T-helper 2 cell treated with Interferon-gamma antibody and Interleukin-4, amounts not matched to agents 5 μg/mL and 100 μg/mL, for 36 hours (primary cell): ENCODE data around the gene TPPP3.

ENCODE experiments used
- DNase-seq: peaks from one replicate; pipeline ENCODE4 v3.0.0; 2021; ENCODE audit warnings: low spot score
- H3K27ac Mint-ChIP-seq: one replicate; pipeline ENCODE4 v1.8.0; 2021; ENCODE audit warnings: mild to moderate bottlenecking, mixed read lengths
- H3K27me3 Mint-ChIP-seq: one replicate; pipeline ENCODE4 v1.8.0; 2021; ENCODE audit warnings: low read depth, mixed read lengths
- H3K36me3 Mint-ChIP-seq: one replicate; pipeline ENCODE4 v1.8.0; 2021; ENCODE audit warnings: low read depth, mixed read lengths
- H3K4me1 Mint-ChIP-seq: one replicate; pipeline ENCODE4 v1.8.0; 2021; ENCODE audit warnings: low read depth, mixed read lengths
- H3K4me3 Mint-ChIP-seq: one replicate; pipeline ENCODE4 v1.8.0; 2022; ENCODE audit warnings: mild to moderate bottlenecking, moderate library complexity, mixed read lengths
- H3K9me3 Mint-ChIP-seq: one replicate; pipeline ENCODE4 v1.8.0; 2021; ENCODE audit warnings: mixed read lengths

The TPPP3 gene

GRCh38 chr16:67394155-67395104 is 1.1 kb upstream of the TPPP3 start:
- peaks cover 36% of the 10 kb centered on the region for H3K27me3 Mint-ChIP-seq
- no peaks in the 10 kb centered on the region for H3K36me3 Mint-ChIP-seq
- DNase-seq = no peak
- H3K9me3 Mint-ChIP-seq = no peaks in the 10 kb centered on the region
- H3K4me1 Mint-ChIP-seq = peaks cover 4% of the 10 kb centered on the region
- no peak overlapping the region for H3K27ac Mint-ChIP-seq
- H3K4me3 Mint-ChIP-seq = peak overlapping the region; percentile 36

DNA sequence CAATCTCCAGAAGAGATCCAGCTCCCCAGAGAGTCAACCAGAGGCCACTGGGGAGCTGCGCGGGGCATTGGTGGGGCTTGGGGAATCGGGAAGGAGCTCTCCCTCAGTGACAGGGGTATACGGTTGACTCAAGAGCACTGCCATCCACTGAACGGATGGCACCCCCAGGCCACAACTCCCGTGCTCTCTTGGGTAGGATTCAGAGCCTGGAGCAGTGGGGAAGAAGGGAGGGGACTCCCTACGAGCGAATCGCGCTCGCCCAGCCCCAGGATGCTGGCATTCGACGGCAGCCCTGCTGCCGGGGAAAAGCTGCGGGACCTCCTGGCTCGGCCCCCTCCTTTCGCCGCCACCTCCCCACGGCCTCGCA is 473 bp upstream of the TPPP3 start:
- no peaks in the 10 kb centered on the region for H3K36me3 Mint-ChIP-seq
- H3K4me1 Mint-ChIP-seq = peaks cover 4% of the 10 kb centered on the region
- H3K27ac Mint-ChIP-seq = no peak overlapping the region
- DNase-seq = no peak
- H3K4me3 Mint-ChIP-seq = peak overlapping the region; percentile 36
- peaks cover 36% of the 10 kb centered on the region for H3K27me3 Mint-ChIP-seq
- no peaks in the 10 kb centered on the region for H3K9me3 Mint-ChIP-seq

GRCh38 chr16:67392301-67393059 is 818 bp downstream of the TPPP3 start:
- Mint-ChIP-seq H3K27ac (no peak overlapping the region), H3K36me3 (no peaks in the 10 kb centered on the region), H3K4me3 (no peak overlapping the region)

DNA sequence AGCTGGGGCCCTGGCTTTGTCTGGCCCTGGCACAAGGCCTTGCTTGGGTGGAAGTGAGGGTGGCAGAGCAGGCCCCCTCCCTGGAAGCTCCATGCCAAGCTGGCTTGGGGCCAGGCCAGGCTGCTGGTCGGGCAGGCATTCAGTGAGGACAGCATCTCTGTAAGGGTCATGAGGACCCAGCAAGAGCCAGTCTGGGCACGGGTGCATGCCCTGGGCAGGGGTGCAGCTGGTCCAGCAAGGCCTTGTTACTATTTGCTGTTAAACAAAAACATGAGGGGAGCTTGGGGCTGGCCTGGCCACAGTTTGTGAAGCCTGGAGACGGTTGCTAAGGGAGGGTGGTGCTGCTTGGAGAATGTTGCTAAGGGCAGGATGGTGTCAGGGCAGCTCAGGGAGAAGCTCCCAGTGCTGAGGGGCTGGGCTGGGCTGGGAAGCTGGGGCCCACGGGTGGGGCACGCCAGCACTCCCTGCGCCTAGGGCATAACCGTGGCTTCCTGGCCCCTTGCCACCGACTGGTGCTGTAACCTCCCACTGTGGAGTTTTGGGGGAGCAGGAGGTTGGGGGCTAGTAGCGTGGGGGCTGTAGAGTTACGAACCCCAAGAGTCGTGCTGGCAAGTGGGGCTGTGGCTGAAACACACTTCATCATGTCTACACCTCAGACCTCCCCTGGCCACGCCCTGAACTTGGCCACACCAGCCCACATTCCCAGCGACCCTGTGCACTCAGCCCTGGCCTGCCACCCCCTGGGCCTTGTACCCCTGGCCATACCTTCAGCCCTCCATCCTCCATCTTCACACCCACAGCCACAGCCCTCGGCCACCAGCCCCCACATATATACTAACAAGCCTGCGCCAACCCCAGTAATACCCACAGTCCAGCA is 1.6 kb downstream of the TPPP3 start:
- no peak for DNase-seq
- Mint-ChIP-seq H3K4me3 (no peak overlapping the region), H3K4me1 (peaks cover 4% of the 10 kb centered on the region), H3K27ac (no peak overlapping the region), H3K27me3 (peaks cover 31% of the 10 kb centered on the region), H3K36me3 (no peaks in the 10 kb centered on the region), H3K9me3 (no peaks in the 10 kb centered on the region)

More at GRCh38 chr16:67392301-67393059, 818 bp downstream of the TPPP3 start:
- H3K27me3 Mint-ChIP-seq = peaks cover 36% of the 10 kb centered on the region
- H3K9me3 Mint-ChIP-seq = no peaks in the 10 kb centered on the region
- peaks cover 4% of the 10 kb centered on the region for H3K4me1 Mint-ChIP-seq
- DNase-seq = no peak

DNA sequence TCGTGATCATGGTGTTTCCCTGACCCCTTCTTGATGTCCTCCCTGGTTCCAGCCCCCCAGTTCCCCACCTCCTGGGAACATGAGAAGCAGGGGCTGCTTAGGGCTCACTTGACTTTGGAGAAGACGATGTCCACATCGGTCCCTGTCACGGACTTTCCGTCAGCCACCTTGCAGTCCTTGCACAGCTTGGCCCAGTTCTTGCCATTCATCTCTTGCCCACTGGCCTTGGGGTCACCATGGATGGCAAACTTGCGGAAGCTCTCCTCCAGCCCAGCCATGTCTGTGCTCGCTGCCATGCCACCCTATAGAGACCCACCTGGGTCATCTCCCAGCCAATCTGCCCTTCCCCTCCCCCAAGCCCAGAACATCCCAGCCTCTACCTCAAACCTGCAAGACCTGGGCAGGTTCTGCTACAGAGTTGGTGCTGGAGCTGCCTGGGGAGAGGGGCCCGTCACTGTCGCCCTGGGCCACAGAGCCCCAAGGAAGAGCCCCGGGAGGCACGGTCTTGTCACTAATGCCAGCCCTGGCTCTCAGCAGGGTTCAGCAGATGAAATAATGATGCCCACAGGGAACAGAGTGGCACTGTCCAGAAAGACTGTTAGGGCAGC is 2.4 kb downstream of the TPPP3 start:
- Mint-ChIP-seq H3K27me3 (peaks cover 31% of the 10 kb centered on the region), H3K4me1 (peaks cover 4% of the 10 kb centered on the region), H3K9me3 (no peaks in the 10 kb centered on the region), H3K27ac (no peak overlapping the region), H3K4me3 (no peak overlapping the region), H3K36me3 (no peaks in the 10 kb centered on the region)
- DNase-seq = no peak

DNA sequence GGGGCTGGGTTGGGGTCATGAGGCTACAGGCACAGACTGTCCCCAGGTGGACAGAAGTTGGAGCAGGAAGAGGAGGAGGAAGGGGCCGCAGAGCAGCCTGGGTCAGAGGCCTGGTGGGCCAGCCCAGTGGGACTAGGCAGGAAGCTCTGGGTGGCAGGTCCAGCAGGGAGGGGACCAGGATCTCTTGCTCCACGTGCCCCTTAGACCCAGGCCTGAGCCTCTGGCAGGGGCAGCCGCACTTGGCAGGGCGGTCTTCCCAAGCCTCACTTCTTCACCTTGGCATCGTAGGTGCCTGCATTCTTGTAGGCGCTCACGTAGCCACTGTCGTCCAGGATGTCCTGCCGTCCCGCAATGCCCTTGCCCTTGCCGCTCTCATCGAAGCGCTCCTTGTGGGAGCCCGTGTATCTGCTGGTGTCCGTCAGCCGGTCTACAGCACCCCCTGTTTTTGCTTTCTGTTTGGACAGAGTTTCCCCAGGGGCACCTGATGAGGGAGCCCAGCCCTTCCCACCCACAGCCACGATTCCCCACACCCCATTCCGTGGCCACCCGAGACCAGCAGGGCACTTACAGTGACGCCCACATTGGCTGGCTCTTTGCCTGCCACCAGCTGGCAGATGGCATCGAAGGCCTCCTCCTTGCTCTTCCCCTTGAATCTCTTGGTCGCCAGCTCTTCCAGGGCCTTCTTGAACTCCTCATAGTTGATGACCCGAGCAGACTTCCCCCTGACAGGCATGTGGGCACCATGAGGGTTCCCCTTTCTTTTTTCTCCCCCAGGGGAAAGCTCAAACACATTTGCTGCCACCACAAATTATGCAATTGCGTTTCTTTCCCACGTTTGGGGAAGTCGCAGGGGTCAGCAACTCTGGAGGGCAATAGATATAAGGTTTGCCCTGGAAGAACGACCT is 3.1 kb downstream of the TPPP3 start:
- no peak overlapping the region for H3K4me3 Mint-ChIP-seq
- peaks cover 30% of the 10 kb centered on the region for H3K27me3 Mint-ChIP-seq

GRCh38 chr16:67388591-67388990 is 4.7 kb downstream of the TPPP3 start:
- H3K27ac Mint-ChIP-seq = no peak overlapping the region
- no peaks in the 10 kb centered on the region for H3K36me3 Mint-ChIP-seq
- H3K9me3 Mint-ChIP-seq = no peaks in the 10 kb centered on the region
- peaks cover 21% of the 10 kb centered on the region for H3K27me3 Mint-ChIP-seq
- no peak overlapping the region for H3K4me3 Mint-ChIP-seq
- no peaks in the 10 kb centered on the region for H3K4me1 Mint-ChIP-seq
- DNase-seq = no peak

More for the DNA sequence above, 3.1 kb downstream of the TPPP3 start:
- peaks cover 4% of the 10 kb centered on the region for H3K4me1 Mint-ChIP-seq
- peak overlapping the region; percentile 50 for H3K27ac Mint-ChIP-seq
- DNase-seq = no peak
- no peaks in the 10 kb centered on the region for H3K36me3 Mint-ChIP-seq
- no peaks in the 10 kb centered on the region for H3K9me3 Mint-ChIP-seq

- Mint-ChIP-seq H3K4me3 (no peak overlapping the region), H3K4me1 (no peaks in the 10 kb centered on the region), H3K36me3 (no peaks in the 10 kb centered on the region), H3K27ac (no peak overlapping the region), H3K27me3 (peaks cover 19% of the 10 kb centered on the region), H3K9me3 (no peaks in the 10 kb centered on the region)
- no peak for DNase-seq
Measured at GRCh38 chr16:67388191-67388590, 5.1 kb downstream of the TPPP3 start.

DNA sequence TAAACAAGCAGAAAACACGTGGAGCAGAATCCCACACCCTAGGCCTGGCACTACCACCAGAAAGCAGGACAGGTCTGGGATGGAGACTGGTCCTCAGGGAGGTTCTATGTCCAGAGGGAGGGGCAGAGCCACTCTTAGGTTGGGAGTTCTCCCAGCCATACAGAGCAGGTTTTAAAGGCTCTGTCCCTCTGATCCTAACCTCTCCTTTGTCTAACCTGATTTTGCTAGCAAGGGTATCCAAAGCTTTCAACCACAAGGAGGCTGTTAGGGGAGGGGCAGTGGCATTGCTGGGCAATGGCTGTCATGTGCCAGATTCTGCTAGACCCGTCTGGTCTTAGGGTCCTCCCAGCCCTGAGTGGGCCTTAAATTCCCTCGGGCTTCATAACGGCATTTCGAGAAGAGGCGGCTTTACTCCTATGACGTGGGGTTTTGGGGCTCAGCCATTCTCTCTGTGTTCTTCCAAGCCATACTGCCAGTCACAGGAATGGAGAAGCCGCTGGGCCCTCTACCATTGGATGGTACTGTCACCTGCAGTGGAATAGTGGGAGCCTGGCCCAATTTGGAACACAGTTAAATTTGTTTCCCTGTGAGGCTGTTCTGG is 5.7 kb downstream of the TPPP3 start:
- DNase-seq = no peak
- peaks cover 17% of the 10 kb centered on the region for H3K27me3 Mint-ChIP-seq
- no peaks in the 10 kb centered on the region for H3K9me3 Mint-ChIP-seq
- H3K27ac Mint-ChIP-seq = no peak overlapping the region
- no peak overlapping the region for H3K4me3 Mint-ChIP-seq
- no peaks in the 10 kb centered on the region for H3K36me3 Mint-ChIP-seq
- H3K4me1 Mint-ChIP-seq = no peaks in the 10 kb centered on the region

DNA sequence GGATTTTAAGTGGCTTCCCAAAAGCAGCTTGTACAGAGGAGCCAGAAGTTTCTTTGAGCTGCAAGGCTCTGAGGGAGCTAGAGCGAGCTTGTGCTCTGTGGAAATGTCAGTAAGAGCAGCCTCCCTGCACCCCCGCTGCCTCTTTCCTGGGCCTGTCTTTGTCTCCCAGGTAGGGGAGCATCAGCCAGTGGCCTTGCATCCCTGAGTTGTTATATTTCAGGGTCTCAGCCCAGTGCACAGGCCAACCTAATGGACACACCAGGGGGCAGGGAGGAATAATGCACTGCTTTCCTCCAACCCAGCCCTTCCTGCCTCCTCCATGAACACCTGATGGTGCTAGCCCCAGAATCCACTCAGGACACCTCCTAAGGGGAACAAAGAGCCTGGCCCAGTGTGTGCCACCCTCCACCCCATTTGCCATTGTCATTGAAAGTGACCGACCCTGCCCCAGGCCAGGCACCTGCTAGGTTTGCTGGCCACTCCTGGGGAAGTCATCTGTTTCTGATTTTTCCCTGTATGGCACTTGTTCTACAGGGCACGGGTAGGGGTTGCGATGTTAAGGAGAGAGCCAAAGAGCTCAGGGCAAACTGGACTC is 6.3 kb downstream of the TPPP3 start:
- Mint-ChIP-seq H3K4me3 (no peak overlapping the region), H3K4me1 (no peaks in the 10 kb centered on the region), H3K36me3 (no peaks in the 10 kb centered on the region), H3K27me3 (peaks cover 10% of the 10 kb centered on the region), H3K27ac (no peak overlapping the region), H3K9me3 (no peaks in the 10 kb centered on the region)
- DNase-seq = no peak

DNA sequence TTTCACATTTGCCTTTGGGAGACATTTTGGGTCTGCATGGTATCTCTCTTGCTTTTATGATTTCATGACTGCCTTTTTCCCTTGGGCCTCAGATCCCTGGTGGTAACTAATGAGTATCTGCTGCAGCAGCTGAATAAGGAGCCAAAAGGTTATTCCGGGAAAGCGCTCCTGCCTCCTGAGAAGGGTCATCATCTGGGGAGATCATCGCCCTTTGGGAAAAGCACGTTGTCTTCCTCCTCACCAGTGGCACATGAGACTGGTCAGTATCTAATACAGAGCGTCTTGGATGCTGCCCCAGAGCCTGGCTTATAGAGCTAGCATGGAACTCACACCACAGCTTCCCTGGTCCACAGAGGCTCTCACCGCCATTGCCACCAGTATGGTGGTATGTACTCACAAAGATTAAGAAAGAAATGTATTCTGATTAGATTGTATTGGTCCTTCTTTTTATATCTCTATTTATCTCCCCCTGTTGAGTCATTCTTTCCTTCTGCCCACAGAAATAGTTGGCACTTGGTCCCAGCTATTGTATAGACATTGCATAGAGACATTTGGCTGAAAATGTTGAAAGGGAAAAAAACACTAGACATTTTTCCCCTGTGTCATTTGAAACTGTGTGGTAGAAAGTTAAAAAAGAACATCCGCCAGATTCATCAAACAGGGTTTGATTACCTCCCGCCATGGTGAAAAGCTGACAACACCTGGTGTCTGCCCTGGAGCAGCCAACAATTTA is 8.4 kb downstream of the TPPP3 start:
- Mint-ChIP-seq H3K27me3 (peaks cover 9% of the 10 kb centered on the region), H3K36me3 (no peaks in the 10 kb centered on the region), H3K4me3 (no peak overlapping the region), H3K4me1 (no peaks in the 10 kb centered on the region), H3K9me3 (no peaks in the 10 kb centered on the region), H3K27ac (no peak overlapping the region)
- DNase-seq = no peak
